GM12878 (cell line): Measurements from ENCODE around the gene OXER1. TPM values are rescaled to one million over a fixed set of nuclear protein-coding genes. Genes with fewer than 3 reads are reported as not detected.

Experiments
- CEBPB ChIP-seq, 2 experiments: fragments of 150-350 bp in 1 of 2; IDR thresholded peaks; 2 replicates each; pipeline ENCODE4 v1.6.1; 2012 to 2014; ENCODE audit warnings: low read depth in 2 of 2, low read length in 2 of 2, borderline replicate concordance in 1 of 2, inconsistent platforms in 1 of 2
- E2F8 ChIP-seq: fragments of 450-650 bp; IDR thresholded peaks from 2 replicates; pipeline ENCODE4 v1.6.1; 2018; ENCODE audit warnings: mild to moderate bottlenecking, low read depth, moderate library complexity; ENCODE audit not compliant: partially characterized antibody
- EZH2 ChIP-seq: IDR thresholded peaks from 2 replicates; pipeline ENCODE4 v1.6.1; 2012; ENCODE audit warnings: low read depth, mild to moderate bottlenecking, control low read depth, inconsistent platforms, low read length, borderline replicate concordance; ENCODE audit not compliant: control insufficient read depth
- GATAD2B ChIP-seq: fragments of 450-650 bp; conservative IDR thresholded peaks from 2 replicates; pipeline ENCODE4 v1.6.1; 2017; ENCODE audit warnings: low read depth, mild to moderate bottlenecking, moderate library complexity
- HDGF ChIP-seq: fragments of 450-650 bp; IDR thresholded peaks from 2 replicates; pipeline ENCODE4 v1.6.1; 2016; ENCODE audit warnings: antibody characterized with exemption
- JUNB ChIP-seq: IDR thresholded peaks from 2 replicates; pipeline ENCODE4 v1.6.1; 2016; ENCODE audit warnings: antibody characterized with exemption, mild to moderate bottlenecking
- NR2C2 ChIP-seq: IDR thresholded peaks from 2 replicates; pipeline ENCODE4 v1.6.1; 2011; ENCODE audit warnings: borderline replicate concordance, low read depth; ENCODE audit not compliant: control insufficient read depth, insufficient read length
- NR2F1 ChIP-seq: fragments of 450-650 bp; conservative IDR thresholded peaks from 2 replicates; pipeline ENCODE4 v1.6.1; 2017; ENCODE audit warnings: mild to moderate bottlenecking
- POU2F2 ChIP-seq: IDR thresholded peaks from 3 replicates; pipeline ENCODE4 v1.6.1; 2011; ENCODE audit warnings: low read depth, mild to moderate bottlenecking, low read length, borderline replicate concordance
- YBX1 ChIP-seq: fragments of 450-650 bp; IDR thresholded peaks from 2 replicates; pipeline ENCODE4 v1.6.1; 2016; ENCODE audit warnings: antibody characterized with exemption
- ZNF687 ChIP-seq: fragments of 450-650 bp; IDR thresholded peaks from 2 replicates; pipeline ENCODE4 v1.6.1; 2017; ENCODE audit warnings: mild to moderate bottlenecking, moderate library complexity
- polyA plus RNA-seq, 11 experiments: library from polyadenylated mRNA; depleted of rRNA in 4 of 11; unstranded in 6 of 11; stranded (reverse) in 5 of 11; fragments of >200 nt; fragmentation: Nextera tagmentation in 4 of 11; fragmentation: Illumina TruSeq in 1 of 11; extraction: Ambion mirVana in 4 of 11; extraction: Trizol in 1 of 11; gene quantifications; 1 replicate in 1 of 11; 2 replicates in 10 of 11; pipeline versions ENCODE4 v1.2.1 to v1.2.3, GENCODE V29; 2011 to 2016; ENCODE audit warnings: inconsistent platforms in 2 of 11, missing spikeins in 2 of 11, low read depth in 1 of 11
- total RNA-seq, 4 experiments: library from RNA; depleted of rRNA in 3 of 4; stranded (reverse); fragments of >200 nt in 3 of 4; fragmentation: Illumina TruSeq in 1 of 4; extraction: Trizol in 1 of 4; gene quantifications; 2 replicates each; pipeline versions ENCODE4 v1.2.1 to v1.2.3, GENCODE V29; 2013 to 2021
- TF ChIP-seq, protein P1 (sequence below): fragments of 450-650 bp; IDR thresholded peaks from 2 replicates; pipeline ENCODE4 v1.6.1; 2016; ENCODE audit warnings: mild to moderate bottlenecking
- TF ChIP-seq, protein P2 (sequence below): fragments of 150-350 bp; IDR thresholded peaks from 2 replicates; pipeline ENCODE4 v1.6.1; 2016; ENCODE audit warnings: low read depth, low read length

Gene OXER1
- total and polyA plus RNA-seq, 10 of the 15 experiments (the other 5 are each of a cell fraction or from before 2014, with no cell fraction given): 0.11 to 8.6 (median 3.3) TPM

- peak; percentile 94 for TF ChIP-seq JUNB
- TF ChIP-seq, protein P1, sequence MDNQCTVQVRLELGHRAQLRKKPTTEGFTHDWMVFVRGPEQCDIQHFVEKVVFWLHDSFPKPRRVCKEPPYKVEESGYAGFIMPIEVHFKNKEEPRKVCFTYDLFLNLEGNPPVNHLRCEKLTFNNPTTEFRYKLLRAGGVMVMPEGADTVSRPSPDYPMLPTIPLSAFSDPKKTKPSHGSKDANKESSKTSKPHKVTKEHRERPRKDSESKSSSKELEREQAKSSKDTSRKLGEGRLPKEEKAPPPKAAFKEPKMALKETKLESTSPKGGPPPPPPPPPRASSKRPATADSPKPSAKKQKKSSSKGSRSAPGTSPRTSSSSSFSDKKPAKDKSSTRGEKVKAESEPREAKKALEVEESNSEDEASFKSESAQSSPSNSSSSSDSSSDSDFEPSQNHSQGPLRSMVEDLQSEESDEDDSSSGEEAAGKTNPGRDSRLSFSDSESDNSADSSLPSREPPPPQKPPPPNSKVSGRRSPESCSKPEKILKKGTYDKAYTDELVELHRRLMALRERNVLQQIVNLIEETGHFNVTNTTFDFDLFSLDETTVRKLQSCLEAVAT: peak; percentile 38; the same call in 1 of the 2 replicates
- TF ChIP-seq EZH2: no peak
- peak; percentile 93; the same call in 2 of the 3 replicates for TF ChIP-seq POU2F2
- TF ChIP-seq, protein P2, sequence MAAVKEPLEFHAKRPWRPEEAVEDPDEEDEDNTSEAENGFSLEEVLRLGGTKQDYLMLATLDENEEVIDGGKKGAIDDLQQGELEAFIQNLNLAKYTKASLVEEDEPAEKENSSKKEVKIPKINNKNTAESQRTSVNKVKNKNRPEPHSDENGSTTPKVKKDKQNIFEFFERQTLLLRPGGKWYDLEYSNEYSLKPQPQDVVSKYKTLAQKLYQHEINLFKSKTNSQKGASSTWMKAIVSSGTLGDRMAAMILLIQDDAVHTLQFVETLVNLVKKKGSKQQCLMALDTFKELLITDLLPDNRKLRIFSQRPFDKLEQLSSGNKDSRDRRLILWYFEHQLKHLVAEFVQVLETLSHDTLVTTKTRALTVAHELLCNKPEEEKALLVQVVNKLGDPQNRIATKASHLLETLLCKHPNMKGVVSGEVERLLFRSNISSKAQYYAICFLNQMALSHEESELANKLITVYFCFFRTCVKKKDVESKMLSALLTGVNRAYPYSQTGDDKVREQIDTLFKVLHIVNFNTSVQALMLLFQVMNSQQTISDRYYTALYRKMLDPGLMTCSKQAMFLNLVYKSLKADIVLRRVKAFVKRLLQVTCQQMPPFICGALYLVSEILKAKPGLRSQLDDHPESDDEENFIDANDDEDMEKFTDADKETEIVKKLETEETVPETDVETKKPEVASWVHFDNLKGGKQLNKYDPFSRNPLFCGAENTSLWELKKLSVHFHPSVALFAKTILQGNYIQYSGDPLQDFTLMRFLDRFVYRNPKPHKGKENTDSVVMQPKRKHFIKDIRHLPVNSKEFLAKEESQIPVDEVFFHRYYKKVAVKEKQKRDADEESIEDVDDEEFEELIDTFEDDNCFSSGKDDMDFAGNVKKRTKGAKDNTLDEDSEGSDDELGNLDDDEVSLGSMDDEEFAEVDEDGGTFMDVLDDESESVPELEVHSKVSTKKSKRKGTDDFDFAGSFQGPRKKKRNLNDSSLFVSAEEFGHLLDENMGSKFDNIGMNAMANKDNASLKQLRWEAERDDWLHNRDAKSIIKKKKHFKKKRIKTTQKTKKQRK: no peak
- peak; percentile 75 for TF ChIP-seq NR2F1
- TF ChIP-seq YBX1: no peak
- no peak for TF ChIP-seq NR2C2
- no peak for TF ChIP-seq GATAD2B
- TF ChIP-seq ZNF687: peak; percentile 79
- 0 out of 2 replicates have a peak, but pooled peaks have one; percentile 39 for TF ChIP-seq HDGF
- TF ChIP-seq CEBPB (IDR thresholded peaks at IDR 0.05; ENCODE audit: borderline replicate concordance in 1 of 2, low read depth in 2 of 2, low read length in 2 of 2): no peak
- no peak for TF ChIP-seq E2F8
Measured at GRCh38 chr2:42722320-42723190, 41.4 kb downstream of the OXER1 start (continued).
